WI38 (cell line): ENCODE data around the gene CAPZB.

Experiments used
- H3K4me3 ChIP-seq: 2 replicates; pipeline ENCODE4 v1.5.1; 2011; ENCODE audit warnings: low read depth, mild to moderate bottlenecking, control low read depth, low read length
- CTCF ChIP-seq: IDR thresholded peaks from 2 replicates; pipeline ENCODE4 v1.5.1; 2012; ENCODE audit warnings: low read depth, mild to moderate bottlenecking, control low read depth, low read length

Gene CAPZB

GRCh38 chr1:19385221-19385620 lies 100.1 kb downstream of the CAPZB start:
- TF ChIP-seq CTCF: no peak
- no peak overlapping the region for H3K4me3 ChIP-seq

DNA sequence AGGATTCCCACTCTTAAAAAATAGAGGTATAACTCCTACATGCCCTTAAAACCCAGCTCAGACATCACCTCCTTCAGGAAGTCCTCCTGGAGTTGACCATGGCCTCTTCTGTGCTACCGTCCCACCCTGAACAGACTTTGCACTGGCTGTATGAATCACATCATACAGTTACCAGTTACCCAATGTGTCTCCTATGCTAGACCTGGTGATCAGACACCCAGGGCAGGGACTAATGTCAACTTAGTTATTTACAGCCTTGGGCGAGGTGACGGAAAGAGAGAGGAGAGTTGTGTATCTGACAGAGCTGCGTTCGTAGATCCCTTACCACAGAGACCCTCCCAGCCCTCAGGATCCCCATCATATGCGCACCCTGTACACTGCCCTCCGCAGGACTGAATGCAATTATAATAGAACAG lies 100.6 kb downstream of the CAPZB start:
- H3K4me3 ChIP-seq: no peak overlapping the region

GRCh38 chr1:19384113-19384512 lies 101.2 kb downstream of the CAPZB start:
- H3K4me3 ChIP-seq: no peak overlapping the region
- TF ChIP-seq CTCF: no peak

More for the DNA sequence above, 100.6 kb downstream of the CAPZB start:
- TF ChIP-seq CTCF: no peak

- H3K4me3 ChIP-seq: no peak overlapping the region
- TF ChIP-seq CTCF: no peak
These were observed 103.1 kb downstream of the CAPZB start for GRCh38 chr1:19382222-19382621.

DNA sequence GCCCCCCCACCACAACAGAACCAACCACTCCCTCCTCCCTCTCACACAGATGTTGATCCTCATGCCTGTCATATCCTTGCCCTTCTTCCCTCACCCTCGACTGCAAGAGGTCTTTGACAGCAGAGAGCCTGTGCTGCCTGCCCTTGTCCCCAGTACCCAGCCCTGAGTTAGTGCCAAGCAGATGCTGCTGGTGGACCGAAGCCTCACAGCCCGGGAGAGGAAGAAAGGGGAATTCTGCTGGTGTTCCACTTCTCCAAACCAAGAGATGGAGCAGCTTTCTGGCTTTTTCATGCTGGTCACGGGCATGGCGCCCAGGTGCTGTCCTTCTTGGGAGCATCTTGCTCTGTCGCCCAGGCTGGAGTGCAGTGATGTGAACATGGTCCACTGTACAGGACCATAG lies 104.1 kb downstream of the CAPZB start:
- no peak overlapping the region for H3K4me3 ChIP-seq
- TF ChIP-seq CTCF: no peak

DNA sequence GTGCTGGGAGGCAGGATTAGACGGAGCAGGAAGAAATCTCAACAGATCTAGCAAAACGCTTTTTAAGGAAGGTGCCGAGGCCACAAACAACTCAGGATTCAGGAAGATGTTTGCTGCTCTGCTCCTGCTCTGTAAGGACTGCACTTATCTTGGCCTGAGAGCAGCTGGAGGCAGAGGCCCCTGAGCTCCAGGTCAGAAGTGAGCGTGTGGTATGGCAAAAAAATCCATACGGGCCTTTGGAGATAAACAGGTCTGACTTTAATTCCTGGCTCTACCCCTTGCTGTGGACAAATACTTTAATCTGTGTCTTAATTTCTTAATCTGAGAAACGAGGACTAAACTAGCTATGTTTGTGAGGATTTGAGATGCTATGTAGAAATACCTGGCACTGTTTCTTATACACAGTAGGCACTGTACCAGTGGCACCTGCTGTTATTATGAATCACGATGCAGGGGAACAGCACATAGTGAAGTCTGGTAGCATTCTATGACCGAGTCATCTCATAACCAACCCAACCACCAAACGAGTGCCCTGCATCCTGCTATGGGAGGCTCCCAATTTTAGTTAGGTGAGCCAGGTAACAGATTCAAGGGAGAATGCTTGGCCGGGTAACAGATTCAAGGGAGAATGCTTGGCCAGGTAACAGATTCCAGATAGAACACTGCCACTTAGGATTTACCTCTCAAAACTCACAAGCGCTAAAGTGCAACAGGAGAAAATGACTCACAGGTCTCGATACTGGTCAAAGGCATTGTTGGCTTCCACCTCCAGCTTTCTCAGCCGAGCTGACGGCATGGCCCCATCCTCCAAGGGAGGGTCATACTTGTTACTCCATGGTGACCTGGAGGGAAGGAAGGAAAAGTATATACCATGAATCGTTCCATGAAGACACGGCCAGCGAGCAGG lies 107.3 kb downstream of the CAPZB start:
- no peak overlapping the region for H3K4me3 ChIP-seq
- no peak for TF ChIP-seq CTCF
